DMS53 treated with DMSO at 0.1 percent for 48 hours (cell line): ENCODE data around the gene SEC22B.
"Not testable (repeated sequence)": the region's sequence is repeated elsewhere in the genome, so short reads cannot be mapped to it uniquely, and the experiment has no call there.

Experiments
- DNase-seq: peaks from one replicate; lab custom pipeline; 2025; ENCODE audit not compliant: unreplicated experiment; lab: John Stamatoyannopoulos, UW

SEC22B gene

DNA sequence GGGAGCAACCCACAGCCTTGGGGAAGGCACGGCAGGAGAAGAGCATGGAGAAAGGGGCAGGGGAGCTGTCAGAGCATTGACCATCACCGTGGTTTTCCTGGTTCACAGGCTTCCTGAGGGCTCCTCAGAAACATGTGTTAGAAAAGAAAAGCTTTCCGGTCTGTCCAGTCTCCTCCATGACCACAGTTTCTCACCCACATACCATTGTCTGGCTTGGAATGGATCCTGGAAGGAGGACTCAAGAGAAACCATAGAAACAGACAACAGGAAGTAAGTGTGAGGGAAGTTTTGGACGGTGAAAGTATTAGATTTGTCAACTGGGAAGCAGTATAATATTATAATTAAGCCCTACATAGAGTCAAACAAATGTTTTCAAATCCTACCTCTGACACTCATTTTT lies 55.8 kb downstream of the SEC22B start:
- not testable (repeated sequence) for DNase-seq

DNA sequence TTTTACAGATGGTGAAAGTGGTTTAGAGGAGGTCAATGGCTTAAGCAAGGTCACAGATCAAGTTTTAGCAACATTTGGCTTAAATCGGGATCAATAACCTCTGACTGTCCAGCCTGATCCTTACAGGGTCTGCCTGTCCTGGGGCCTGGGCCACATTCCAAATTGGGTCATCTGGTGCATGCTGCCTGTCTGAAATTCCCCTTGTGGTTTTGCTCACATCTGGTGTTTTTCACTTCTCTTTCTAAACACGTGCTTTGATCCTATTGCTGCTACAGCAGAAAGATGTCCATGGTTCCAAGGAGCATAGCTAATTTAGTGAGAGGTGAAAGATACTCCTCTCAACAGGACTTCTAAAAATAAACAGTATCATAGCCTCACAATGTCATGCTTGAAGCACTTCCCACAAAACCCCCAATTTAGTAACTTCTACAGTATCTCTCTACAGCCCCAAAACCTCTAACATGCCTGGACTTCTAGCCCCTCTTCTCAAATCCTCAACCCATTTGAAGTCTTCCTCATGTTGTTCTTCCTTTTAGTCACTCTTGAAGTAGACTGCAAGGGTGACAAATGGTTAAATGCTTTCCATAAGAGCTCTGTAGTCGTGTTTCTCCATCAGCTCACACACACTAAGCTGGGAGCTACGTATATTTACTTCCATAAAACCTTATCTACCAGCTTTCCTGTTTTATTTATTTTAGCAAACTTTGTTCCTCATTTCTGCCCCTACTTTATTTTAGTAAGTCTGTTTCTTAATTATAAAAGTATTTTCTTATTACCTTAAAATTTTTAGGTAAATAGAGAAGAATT lies 58.7 kb downstream of the SEC22B start:
- DNase-seq, result not testable (repeated sequence)

DNA sequence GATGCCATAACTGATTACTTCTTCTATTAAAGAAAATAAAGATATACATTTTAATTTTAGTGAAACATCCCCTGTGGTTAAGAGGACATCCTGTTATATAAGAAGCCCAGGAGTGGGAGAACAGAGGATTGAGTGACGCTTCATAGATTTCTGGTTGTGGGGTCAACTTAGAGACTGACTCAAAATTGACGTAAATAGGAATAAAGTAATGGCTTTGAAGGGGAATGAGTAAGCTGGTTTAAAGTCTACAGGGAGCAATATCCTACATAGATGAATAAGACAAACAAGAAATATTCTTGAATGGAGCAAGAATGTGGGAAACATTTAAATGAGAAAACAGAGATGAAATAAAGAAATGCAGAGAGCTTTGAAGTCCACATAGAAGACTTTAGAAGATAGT lies 60.2 kb downstream of the SEC22B start:
- DNase-seq, result not testable (repeated sequence)

DNA sequence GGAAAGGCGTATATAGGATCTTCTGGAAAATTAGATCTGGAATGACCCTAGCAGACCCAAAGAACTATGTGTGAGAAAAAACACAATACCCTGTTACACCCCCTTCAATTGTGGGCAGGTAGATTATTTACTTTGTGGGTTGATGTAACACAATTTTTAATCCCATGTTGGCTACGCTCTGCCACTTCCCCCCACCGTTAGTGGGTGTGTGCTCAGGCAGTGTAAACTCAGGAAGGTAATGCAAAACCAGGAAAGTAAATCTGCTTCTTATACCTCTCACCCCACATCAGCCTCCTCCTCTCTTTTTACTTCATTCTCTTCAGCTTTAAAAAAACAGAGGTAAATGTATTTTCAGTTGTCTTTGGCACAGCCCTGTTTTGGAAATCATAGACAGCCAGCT lies 63.2 kb downstream of the SEC22B start:
- not testable (repeated sequence) for DNase-seq

DNA sequence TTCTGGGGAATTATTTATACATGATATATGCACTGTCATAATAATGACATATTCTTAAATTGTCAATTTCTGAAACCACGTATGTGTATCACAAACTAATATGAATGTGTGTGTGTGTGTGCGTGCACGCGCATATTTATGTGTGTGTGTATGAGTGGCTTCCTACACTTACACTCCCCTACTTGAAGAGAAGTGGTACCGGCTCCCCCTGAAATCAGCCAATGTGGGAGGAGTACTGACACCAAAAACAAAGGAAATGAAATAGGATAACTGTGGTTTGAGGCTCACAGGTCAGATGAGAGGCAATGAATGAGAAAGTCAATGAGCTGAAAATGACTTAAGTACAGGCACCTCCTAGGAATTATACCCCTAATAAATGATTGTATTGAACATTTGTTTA lies 64.1 kb downstream of the SEC22B start:
- DNase-seq, result not testable (repeated sequence)

DNA sequence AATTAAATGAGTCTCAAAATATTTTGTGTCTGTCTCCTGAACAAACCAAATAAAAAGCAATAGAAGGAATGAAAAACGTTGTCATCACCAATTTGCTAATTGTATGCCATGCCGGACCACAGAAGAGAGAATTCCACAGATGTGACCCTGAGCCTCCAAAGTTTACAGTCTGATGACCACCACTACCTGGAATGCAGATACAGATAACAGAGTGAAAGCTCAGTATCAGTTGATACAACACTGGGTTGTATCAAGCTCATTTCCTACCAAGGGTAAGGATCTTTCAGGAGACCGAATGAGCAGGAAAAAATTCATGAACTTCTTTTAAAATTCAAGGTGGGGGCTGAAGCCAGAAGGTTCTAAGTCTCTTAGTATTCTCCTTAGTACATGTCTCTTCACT lies 64.5 kb downstream of the SEC22B start:
- not testable (repeated sequence) for DNase-seq

DNA sequence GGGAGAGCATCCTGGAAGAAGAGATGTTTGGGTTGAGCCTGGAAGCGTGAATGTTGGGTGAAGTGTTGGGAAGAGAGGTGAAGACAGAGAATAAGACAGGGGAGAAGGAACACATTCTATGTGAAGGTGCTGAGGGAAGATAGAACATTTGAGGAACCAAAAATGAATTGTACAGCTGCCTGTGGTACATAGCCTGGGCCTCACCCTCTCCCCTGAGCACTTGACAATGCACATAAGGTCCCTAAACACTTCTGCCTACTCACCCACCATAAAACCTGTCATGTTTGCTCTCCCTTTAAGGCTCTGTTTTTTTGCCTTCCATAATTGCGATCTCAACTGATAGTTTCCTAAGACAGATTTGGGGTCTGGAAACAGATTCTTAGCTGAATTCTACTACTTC lies 65.3 kb downstream of the SEC22B start:
- not testable (repeated sequence) for DNase-seq

DNA sequence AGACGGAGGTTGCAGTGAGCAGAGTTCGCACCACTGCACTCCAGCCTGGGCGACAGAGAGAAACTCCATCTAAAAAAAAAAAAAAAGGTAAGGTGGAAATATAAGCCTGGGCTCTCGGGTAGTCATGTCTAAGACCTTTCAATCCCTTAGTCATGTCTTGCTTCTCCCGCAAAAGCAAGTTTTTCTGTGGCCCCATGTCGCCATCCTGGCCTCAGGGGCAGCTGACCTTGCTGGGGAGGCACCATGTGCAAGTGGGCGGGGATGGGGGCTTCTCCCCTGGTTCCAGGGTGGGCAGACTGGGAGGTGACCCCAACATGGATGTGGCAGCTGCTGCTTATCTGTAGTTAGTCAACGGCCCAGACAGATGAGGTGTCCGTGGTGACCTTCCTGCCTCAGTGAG lies 66.7 kb downstream of the SEC22B start:
- not testable (repeated sequence) for DNase-seq

DNA sequence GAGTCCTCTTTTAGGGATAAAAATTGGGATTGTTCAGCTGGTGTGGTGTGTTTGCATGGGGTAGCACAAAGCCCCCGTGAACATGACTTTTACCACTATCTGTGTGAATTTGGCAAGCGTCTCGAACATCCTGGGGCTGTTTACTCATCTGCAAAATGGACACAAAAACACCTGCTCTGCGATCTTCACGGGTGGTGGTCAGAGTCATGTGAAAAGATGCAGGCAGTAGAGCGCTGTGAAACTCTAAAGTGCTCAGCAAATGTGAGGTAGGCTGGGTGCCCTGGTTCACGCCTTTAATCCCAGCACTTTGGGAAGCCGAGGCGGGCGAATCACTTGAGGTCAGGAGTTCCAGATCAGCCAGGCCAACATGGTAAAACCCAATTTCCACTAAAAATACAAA lies 67.1 kb downstream of the SEC22B start:
- not testable (repeated sequence) for DNase-seq

DNA sequence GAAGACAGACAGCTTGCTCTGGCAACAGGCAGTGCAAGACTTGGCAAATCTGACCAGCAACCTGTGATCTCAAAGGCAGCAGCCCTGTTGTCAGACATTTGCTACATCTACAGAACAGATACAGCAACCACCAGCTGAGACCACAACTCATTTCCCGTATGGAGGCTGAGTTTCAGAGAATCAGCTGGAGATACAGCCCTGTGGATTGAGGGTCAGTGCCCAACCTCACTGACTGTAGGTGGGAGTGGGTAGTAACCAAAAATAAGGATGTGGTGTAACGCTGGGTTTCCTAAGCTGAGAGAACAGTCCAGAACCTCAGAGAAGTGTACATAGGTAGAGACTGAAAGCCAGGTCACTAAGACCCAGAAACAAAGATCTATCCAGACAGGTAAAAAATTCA lies 71.0 kb downstream of the SEC22B start:
- DNase-seq, result not testable (repeated sequence)

DNA sequence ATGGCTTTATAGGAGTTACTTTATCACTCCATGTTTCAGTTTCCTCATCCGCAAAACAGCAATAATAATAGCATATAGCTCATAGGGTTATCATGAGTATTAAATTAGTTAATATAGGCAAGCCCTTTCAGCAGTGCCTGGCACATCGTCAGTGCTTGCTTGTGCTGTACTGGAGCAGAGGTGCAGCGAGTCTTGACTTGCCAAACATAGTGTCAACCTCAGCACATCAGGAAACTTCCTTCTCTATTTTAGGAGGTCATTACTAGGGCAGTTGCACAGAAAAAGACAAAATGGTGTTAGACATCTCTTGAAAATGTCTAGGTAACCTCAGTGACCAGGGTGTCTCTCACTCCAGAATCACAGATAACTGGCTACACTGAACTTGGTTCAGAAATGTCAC lies 72.6 kb downstream of the SEC22B start:
- DNase-seq, result not testable (repeated sequence)

DNA sequence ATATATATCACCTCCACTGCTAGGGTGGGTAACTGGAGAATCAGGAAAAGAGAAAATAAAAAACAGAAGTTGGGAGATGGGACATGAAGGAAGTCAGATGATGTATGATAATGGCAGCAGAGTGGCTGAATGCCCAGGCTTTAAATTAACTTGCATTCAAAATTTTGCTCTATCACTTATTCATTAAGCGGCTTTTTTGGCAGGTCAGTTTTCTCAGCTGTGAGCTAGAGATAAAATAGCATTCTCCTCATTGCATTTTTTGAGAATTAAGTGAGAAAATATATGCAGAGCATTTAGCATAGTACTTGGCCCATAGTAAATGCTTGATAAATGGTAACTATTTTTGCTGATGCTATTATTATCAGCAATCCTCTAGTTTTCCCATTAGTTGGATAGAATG lies 74.7 kb downstream of the SEC22B start:
- not testable (repeated sequence) for DNase-seq
